DND-41 (cell line): ENCODE measurements around the gene PRR19.
A peak's percentile ranks its signal among the peaks of the same experiment; 100 is the strongest.

Experiments used
- CTCF ChIP-seq: IDR thresholded peaks from 2 replicates; pipeline ENCODE4 v1.5.1; 2012; ENCODE audit warnings: borderline replicate concordance, low read length, moderate library complexity, mild to moderate bottlenecking; ENCODE audit not compliant: poor library complexity, severe bottlenecking; ENCODE audit errors: extremely low read depth
- EZH2 ChIP-seq: IDR thresholded peaks from 3 replicates; pipeline ENCODE4 v1.6.1; 2012; ENCODE audit warnings: borderline replicate concordance, low read depth, mild to moderate bottlenecking, moderate library complexity, low read length, inconsistent platforms; ENCODE audit not compliant: severe bottlenecking

- peak; percentile 96 for TF ChIP-seq CTCF
- TF ChIP-seq EZH2 = no peak
These were observed 21.8 kb upstream of the PRR19 start for GRCh38 chr19:42279902-42280814.
